HG02678 (cell line): Measurements from ENCODE around the gene GREB1.

Experiments
- ATAC-seq: cut with Tn5 transposase; IDR thresholded peaks from one replicate; pipeline ENCODE4 v1.9.1; 2021; ENCODE audit warnings: mild to moderate bottlenecking, moderate library complexity; ENCODE audit not compliant: unreplicated experiment

Gene GREB1

GRCh38 chr2:11578081-11578948 is 44.5 kb downstream of the GREB1 start:
- ATAC-seq = no peak

- ATAC-seq = no peak
Observed at GRCh38 chr2:11578986-11579774, 45.3 kb downstream of the GREB1 start.

DNA sequence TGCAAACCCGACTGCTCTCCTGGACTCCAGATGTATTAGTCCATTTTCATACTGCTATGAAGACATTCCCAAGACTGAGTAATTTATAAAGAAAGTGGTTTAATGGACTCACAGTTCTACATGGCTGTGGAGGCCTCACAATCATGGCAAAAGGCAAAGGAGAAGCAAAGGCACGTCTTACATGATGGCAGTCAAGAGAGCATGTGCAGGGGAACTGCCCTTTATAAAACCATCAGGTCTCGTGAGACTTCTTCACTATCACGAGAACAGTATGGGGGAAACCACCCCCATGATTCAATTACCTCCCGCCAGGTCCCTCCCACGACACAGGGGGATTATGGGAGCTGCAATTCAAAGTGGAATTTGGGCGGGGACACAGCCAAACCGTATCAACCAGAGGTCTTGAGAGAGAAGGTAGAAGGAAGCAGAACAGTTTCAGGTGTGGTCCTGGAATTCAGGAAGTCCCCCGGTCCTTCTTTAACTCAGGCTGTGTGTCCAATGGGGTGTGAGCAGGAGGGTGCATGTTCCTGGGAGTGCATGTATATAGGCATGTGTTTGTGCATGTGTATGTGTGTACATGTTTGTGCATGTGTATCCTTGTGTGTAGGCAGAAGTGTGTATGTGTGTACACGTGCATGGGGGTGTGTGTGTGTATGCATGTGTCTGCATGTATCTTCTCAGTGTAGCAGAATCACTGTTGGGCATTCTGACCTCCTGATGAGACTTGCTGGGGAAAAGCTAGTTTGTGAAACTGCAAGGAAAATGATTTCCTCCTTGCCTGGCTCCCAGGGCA is 46.2 kb downstream of the GREB1 start:
- no peak for ATAC-seq

GRCh38 chr2:11580697-11581096 is 46.9 kb downstream of the GREB1 start:
- ATAC-seq = no peak

DNA sequence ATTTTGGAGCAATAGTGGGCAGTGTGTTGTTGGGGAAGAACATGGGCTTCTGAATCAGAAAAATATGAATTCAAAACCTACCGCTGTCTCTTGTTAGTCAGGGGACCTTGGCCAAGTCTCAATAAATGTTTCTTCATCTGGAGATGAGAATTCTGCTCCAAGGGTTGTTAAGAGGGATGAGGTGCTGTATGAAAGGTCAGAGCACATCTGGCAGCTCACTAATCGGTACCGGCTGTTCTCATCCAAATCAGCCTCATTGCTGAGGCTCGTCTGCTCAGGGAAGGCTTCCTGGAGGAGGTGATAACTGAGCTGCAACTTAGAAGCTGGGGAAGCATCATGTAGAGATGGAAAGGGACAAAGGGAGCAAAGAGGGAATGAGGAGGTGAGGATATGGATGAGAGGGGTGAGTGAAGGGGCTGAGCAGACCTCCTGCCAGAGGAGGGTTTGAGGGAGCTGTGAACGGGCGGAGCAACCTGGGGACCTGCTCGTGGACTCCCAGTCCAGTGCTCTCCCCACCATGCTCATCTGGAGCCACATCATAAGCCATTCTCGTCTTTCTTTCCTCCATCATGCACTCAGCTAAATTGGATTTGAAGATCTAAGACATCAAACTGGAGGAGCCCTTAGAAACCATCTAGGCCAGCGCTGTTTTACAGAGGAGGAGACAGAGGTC is 47.4 kb downstream of the GREB1 start:
- ATAC-seq = no peak

DNA sequence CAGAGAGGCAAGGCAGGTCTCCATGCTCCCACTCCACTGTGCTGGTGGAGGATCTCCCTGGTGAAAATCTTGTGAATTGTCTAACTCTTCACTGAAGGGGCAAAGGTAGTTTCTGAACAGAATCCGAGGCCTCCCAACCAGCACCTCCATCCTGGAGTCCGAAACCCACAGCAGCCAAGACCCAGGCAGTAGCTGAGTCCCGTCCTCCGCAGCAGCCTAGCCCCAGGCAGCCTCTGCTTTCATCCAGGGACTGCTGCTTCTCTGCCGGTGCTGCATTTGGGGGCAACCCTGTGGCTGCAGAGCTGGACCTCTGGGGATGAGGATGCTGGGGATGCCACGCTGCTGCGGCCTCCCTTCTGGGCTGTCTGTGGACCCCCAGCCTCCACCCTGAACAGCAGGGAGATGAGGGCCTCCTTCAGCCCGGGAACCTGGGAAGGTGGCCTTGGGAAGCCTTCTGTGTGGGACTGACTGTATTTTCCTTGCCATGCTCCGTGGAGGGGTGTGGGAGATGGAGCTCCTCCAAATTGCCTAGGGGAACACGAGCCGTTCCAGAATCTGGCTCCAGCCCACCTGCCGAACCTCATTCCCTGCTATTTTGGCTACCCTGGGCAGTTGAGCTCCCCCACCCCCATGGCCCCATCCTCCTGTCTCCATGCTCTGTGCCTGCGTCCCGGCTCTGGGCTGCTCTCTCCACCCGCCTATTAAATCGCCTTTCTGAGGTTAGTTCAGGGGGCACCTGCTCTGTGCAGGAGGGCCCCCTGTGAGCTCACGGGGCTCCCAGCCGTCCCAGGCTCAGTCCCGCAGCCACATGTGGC is 48.2 kb downstream of the GREB1 start:
- ATAC-seq = no peak

- no peak for ATAC-seq
Observed at GRCh38 chr2:11582612-11582861, 48.7 kb downstream of the GREB1 start.

- no peak for ATAC-seq
Observed at GRCh38 chr2:11582862-11583752, 49.3 kb downstream of the GREB1 start.

DNA sequence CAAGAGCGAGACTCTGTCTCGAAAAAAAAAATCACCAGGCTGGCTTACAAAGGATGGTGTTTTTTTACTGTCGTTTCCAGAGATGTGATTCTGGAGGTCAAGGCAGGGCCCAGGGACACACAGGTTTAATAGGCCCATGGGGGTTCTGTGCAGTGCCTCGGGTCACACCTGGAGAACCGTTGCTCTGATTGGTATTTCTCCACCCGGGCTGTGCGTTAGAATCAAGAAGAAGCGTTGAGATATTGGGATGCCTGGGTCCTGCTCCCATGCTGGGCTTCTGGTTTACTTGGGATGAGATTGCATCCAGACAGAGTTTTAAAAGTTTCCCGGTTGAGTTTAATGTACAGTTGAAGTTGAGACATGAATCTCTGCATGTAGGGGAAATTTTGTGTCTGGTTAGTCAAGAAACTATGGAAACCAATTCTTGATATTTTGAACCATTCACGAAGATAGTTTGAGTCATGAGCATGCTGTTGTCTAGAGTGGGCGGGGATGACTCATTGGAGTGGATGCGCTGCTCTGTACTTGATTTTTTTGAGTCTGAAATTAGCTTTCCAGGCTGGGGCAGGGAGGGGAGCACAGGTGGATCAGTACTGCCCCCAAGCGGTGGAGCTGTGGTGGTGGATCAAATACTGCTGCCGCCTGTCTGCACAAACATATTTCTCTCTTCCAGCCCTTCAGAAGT is 50.1 kb downstream of the GREB1 start:
- peak; percentile 67 for ATAC-seq

GRCh38 chr2:11584525-11585056 is 50.7 kb downstream of the GREB1 start:
- ATAC-seq = no peak

GRCh38 chr2:11585071-11585470 is 51.2 kb downstream of the GREB1 start:
- ATAC-seq = no peak

GRCh38 chr2:11588228-11589110 is 54.6 kb downstream of the GREB1 start:
- ATAC-seq = no peak

DNA sequence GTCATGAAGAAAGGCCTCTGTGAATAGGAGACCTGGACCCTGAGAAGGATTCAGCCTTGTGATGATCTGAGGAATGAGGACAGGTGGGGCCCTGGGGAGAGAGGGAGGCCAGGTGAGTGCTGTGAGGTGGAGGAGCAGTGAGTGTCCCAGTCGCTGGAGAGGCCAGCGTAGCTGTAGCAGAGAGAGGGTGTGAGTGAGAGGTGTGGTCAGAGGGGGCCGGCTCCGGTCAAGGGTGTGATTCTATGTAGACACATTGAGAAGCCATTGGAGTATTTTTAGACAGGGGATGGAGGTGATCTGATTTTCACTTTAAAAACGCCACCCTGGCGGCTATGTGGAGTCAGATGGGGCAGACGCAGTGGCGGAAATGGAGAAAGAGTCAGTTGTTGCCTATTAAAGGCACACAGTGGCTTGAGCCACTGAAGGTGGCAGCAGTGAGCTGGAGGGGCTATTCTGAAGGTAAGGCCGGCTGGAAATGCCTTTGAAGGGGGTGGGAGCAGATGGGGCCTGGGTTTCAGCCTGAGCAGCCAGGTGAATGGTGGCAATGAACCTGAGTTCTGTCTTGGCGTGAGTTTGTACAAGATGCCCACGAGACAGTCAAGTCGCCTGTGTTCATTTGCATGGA is 55.6 kb downstream of the GREB1 start:
- ATAC-seq = no peak

DNA sequence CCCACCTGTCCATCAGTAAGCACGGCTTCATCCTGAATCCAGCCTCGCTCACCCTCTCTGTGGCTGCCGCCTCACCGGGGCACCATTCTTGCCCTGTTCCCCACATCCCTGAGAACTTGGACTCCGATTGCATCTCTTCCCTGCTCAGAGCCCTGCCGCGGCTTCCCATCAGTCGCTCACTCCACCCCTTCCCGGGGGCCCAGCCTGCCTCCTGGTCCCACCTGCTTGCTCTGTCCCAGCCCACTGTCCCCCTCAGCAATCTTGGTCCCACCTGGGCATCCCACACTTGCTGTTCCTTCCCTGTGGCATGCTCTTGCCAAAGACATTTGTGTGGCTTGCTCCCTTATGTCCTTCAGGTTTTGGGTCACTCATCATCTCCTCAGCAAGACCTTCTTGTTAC is 56.3 kb downstream of the GREB1 start:
- no peak for ATAC-seq

DNA sequence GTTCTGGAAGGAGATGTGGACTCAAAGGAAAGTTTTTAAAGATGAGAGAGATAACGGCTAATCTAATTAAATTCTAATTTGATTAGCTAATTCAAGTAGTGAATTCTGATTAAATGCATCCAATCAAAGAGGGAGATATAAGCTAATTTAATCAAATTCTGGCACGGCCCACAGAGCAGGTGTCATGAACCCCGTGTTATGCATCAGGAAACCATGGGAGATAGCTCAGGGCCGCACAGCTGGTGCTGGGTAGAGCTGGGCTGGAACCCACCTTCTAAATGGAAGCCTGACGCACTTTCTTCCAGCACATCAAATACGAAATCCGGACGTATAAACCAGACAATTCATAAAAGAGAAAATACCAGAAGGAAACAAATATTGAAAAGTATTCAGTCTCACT is 57.2 kb downstream of the GREB1 start:
- ATAC-seq = no peak

GRCh38 chr2:11592671-11593574 is 59.1 kb downstream of the GREB1 start:
- no peak for ATAC-seq
